HG02678 (cell line): ENCODE data around the gene IL4R.
"Not testable (repeated sequence)": the region's sequence is repeated elsewhere in the genome, so short reads cannot be mapped to it uniquely, and the experiment has no call there.

Source experiments
- ATAC-seq: cut with Tn5 transposase; IDR thresholded peaks from one replicate; pipeline ENCODE4 v1.9.1; 2021; ENCODE audit warnings: mild to moderate bottlenecking, moderate library complexity; ENCODE audit not compliant: unreplicated experiment

IL4R gene

GRCh38 chr16:27377666-27378485 lies 64.1 kb downstream of the IL4R start:
- ATAC-seq = peak; percentile 33

- ATAC-seq = no peak
Observed at GRCh38 chr16:27378871-27379481, 65.2 kb downstream of the IL4R start.

DNA sequence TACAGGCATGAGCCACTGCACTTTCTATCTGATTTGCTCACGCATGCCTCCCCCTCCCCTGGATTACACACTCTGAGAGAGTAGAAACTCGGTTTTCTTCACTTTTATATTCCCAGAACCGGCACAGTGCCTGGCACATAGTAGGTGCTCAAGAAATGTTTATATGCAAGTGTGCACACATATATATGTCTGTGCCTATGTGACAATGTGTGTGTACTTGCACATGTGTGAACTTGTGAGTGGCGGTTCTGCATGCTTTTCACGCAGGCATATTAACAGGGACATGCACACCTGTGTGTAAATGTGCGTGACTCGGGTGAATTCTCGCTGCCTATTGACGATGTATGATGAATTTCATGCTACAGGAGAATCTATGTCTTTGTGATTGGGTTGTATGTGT lies 66.1 kb downstream of the IL4R start:
- no peak for ATAC-seq

GRCh38 chr16:27381236-27381635 lies 67.5 kb downstream of the IL4R start:
- ATAC-seq = no peak

DNA sequence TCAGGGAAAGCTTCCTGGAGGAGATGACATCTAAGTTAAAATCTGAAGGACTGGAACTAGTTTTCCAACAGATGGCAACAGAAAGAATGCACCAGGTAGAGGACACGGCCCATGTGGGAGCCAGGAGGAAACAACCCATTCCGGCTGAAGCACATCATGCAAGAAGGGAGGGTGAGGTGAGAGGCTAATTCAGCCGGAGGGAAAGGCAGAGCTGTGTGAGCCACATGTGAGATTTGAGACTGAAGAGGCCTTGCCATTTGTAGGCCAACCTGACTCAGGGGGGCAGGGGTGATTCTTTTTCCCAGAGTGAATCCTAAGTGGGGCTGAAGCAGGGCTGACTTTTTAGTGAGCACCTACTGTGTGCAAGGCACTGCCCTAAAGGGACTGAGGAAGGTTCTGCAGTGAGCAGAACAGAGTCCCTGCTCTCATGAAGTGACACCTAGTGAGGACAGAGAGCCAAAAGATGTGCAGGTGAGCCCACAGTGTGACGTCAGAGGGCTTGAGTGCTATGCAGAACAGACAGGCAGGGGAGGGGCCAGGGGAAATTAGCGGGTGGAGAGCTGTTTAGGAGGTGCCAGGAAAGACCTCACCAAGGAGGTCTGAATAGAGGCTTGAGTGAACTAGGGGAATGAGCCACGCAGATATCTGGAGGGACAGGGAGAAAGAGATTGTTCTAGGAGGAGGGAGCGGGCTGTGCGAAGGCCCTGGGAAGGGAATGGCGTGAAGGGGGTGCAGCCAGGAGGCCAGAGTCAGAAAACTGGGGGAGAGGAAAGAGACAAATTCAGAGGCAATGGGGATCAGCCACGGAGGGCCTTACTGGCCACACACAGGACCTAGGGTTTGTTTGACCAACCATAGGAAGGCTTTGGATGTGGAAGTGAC lies 68.4 kb downstream of the IL4R start:
- ATAC-seq = no peak

DNA sequence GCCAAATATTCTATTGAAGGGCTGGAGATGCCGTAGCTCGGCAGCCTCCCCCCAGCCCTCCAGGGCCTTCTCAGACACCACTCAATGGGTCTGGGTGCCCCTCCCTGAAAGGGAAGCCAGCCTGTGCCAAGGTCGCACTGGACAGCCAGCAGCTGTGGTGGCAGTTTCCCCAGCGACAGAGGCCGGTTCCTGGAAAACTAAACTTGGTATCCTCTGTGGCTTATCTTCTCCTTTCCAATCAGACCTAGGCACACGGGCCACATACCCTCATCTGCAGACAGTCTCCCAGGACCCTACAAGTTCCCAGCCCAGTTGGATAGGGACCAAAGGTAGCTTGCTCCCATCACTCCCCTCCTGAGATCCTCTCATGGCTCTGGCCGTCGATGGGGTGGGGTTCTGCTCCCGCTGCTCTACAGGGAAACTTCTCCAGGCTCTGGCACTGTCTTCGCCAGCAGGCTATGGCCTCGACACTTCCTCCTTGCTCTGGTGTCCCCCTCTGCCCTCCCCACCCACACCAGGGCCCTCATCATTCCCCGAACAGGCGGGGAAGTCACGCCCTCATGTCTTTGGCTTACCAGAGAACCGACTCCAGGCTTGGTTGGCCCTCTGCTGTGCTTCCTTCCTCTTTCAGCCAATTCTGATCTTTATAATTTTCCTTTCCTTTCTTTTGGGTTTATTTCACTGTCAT lies 69.9 kb downstream of the IL4R start:
- no peak for ATAC-seq

GRCh38 chr16:27384425-27384824 lies 70.7 kb downstream of the IL4R start:
- no peak for ATAC-seq

DNA sequence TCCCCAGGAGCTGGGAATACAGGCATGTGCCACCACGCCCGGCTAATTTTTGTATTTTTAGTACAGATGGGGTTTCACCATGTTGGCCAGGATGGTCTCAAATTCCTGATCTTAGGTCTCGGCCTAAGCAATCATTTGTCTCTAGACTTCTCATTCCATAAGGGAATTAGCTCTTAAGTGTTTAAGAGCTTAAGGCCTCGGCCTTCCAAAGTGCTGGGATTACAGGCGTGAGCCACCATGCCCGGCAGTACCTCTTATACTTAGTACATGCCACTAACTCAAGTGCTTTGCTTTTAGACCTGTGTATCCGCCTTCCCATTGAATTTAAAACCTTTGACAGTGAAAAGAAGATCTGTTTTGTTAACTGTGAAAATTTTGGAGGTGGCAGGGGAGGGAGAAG lies 71.6 kb downstream of the IL4R start:
- ATAC-seq = no peak

- no peak for ATAC-seq
Observed at GRCh38 chr16:27386674-27387073, 72.9 kb downstream of the IL4R start.

DNA sequence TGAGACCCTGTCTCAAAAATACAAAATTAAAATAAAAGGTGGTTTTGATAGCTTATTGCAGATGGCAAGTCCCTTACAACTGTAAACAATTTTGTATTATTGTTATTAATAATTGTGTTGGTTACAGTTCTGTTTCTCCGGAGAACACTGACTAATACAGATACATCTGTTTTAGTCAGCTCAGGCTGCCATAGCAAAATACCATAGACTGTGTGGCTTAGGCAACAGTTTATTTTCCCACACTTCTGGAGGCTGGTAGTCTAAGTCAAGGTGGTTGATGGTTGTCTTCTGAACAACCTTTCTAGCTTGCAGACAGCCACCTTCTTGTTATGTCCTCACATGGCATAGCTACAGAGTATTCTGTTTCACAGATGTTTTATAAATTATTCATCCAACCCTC lies 74.0 kb downstream of the IL4R start:
- ATAC-seq = peak; percentile 71

DNA sequence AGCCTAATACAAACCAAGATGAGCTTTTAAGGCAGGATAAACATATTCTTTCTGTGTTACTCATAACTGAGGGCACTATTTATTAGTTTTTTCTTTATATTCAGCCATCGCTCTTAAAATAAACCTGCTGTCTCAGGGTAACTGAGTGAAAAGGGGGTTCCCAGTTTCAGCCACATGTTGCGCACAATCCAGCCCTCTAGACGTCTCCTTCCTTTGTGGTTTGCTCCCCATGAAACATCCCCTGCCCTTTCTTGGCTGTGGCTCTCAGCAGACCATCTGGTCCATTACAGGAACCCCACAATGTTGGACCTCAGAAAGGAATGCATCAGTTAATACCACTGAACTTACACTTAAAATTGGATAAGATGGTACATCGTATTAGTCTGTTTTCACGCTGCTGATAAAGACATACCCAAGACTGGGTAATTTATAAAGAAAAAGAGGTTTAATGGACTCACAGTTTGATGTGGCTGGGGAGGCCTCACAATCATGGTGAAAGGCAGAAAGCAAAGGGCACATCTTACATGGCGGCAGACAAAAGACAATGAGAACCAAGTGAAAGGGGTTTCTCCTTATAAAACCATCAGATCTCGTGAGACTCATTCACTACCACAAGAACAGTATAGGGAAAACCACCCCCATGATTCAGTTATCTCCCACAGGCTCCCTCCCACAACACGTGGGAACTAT lies 75.6 kb downstream of the IL4R start:
- ATAC-seq = no peak

- no peak for ATAC-seq
Observed at GRCh38 chr16:27390151-27390550, 76.4 kb downstream of the IL4R start.

GRCh38 chr16:27392671-27393070 lies 78.9 kb downstream of the IL4R start:
- no peak for ATAC-seq

GRCh38 chr16:27394516-27394915 lies 80.7 kb downstream of the IL4R start:
- no peak for ATAC-seq

DNA sequence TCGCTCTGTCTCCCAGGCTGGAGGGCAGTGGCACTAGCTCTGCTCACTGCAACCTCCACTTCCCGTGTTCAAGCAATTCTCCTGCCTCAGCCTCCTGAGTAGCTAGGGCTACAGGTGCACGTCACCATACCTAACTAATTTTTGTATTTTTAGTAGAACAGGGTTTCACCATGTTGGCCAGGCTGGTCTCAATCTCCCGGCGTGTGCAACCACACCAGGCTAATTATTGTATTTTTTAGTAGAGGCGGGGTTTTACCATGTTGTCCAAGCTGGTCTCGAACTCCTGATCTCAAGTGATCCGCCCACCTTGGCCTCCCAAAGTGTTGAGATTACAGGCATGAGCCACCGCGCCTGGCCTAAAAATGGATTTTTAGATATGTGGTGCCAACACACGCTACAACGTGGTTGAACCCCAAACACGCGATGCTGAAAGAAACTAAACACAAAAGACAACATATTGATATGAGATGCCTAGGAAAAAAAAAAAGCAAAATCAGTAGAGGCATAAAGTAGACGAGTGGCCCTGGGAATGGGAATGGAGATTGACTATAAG lies 84.6 kb downstream of the IL4R start:
- not testable (repeated sequence) for ATAC-seq

GRCh38 chr16:27398894-27399853 lies 85.4 kb downstream of the IL4R start:
- ATAC-seq = peak; percentile 32

GRCh38 chr16:27399969-27400368 lies 86.2 kb downstream of the IL4R start:
- no peak for ATAC-seq

- no peak for ATAC-seq
Observed at GRCh38 chr16:27400751-27401620, 87.2 kb downstream of the IL4R start.
